ENCODE measurements around the gene TMEM44.

The TMEM44 gene

DNA sequence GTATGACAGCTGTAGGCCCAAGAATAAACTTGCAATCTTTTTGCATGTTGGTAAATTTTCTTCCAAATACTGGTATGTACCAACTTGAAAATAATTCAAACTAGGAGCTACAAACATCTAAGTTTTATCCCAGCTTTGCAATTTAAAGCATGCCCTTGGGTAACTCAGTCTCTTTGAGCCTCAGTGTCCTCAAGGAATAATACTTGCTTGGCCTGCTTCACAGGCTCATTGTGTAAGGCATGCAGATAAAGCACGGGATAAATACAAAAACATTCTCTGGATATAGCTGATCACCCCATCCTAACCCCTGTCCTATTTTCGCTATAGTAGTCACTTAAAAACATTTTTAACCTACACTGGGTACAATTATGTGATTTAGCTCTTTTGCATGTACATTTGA lies 9.6 kb upstream of the TMEM44 start:
- no peak for DNase-seq (ENCODE audit: low spot score)
- TF ChIP-seq, protein P1, sequence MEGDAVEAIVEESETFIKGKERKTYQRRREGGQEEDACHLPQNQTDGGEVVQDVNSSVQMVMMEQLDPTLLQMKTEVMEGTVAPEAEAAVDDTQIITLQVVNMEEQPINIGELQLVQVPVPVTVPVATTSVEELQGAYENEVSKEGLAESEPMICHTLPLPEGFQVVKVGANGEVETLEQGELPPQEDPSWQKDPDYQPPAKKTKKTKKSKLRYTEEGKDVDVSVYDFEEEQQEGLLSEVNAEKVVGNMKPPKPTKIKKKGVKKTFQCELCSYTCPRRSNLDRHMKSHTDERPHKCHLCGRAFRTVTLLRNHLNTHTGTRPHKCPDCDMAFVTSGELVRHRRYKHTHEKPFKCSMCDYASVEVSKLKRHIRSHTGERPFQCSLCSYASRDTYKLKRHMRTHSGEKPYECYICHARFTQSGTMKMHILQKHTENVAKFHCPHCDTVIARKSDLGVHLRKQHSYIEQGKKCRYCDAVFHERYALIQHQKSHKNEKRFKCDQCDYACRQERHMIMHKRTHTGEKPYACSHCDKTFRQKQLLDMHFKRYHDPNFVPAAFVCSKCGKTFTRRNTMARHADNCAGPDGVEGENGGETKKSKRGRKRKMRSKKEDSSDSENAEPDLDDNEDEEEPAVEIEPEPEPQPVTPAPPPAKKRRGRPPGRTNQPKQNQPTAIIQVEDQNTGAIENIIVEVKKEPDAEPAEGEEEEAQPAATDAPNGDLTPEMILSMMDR (IDR thresholded peaks at IDR 0.05; ENCODE audit: extremely low read depth, missing control alignments) = no peak

DNA sequence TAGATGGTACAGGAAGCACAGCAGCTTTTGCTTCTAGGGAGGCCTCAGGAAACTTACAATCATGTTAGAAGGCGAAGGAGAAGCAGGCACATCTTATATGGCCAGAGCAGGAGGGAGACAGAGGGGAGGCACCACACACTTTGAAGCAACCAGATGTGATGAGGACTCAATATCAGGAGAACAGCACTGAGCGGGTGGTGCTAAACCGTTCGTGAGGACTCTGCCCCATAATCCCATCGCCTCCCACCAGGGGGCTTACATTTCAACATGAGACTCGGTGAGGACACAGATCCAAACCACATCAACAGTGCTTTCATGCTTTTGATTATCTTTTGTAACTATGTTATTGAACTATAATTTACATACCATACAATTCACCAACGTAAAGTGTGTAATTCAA lies 7.6 kb upstream of the TMEM44 start:
- TF ChIP-seq, protein P1 (IDR thresholded peaks at IDR 0.05; ENCODE audit: extremely low read depth, missing control alignments) = peak; percentile 12
- DNase-seq (ENCODE audit: low spot score) = no peak

DNA sequence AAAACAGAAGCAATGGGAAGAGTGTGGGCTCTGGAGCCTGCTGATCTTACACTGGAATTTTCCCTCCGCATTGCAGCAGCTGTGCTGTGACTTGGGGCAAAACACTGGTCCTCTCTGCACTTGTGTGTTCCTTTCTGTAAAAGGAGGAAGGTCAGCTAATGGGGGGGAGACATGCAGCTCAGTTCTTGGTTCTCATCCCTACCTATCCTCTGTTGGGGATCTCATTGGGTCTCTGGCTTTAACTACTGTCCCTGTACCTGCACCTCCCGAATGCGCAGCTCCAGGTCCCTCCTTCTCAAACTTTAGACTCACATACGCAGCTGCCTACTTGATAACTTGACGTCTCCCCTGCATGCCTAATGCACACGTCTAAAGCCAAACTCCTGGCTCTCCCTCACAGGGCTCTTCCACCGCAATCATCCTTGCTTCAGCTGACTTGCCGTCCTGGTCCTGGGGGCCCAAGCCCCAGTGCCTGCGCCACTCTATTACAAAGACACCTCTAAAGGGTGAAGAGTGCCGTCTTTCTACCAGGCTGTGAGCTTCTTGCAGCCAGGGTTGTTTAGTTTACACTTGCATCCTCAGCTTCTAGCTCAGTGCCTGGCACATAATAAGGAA lies 5.9 kb upstream of the TMEM44 start:
- TF ChIP-seq, protein P1 (IDR thresholded peaks at IDR 0.05; ENCODE audit: extremely low read depth, missing control alignments) = no peak
- DNase-seq (ENCODE audit: low spot score) = no peak

DNA sequence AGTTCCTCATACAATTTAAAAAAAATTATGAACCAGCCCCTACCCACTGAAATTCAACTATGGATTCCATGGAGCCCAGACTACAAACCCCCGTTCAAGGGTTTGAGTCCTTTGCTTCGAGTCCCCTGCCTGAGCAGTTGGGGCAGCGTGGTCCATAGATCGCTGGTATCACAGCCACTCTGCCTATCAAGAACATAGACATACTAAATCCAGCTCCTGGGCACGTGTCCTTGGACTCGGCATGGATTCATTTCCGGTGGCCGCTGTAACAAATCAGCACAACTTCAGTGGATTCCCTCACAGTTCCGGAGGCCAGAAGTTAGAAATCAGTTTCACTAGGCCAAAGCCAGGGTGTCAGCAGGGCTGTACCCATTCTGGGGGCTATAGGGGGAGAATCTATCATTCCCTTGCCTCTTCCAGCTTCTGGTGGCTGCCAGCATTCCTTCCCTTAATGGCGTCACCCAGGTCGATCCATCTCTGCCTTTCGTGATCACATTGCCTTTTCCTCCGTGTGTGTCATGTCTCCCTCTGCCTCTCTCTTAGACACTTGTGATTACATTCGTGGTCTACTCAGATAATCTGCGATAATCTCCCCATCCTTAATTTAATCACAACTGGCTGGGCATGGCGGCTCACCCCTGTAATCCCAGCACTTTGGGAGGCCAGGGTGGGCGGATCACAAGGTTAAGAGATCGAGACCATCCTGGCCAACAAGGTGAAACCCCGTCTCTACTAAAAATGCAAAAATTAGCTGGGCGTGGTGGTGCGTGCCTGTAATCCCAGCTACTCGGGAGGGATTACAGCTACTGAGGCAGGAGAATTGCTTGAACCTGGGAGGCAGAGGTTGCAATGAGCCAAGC lies 4.6 kb upstream of the TMEM44 start:
- no peak for DNase-seq (ENCODE audit: low spot score)
- TF ChIP-seq, protein P1 (IDR thresholded peaks at IDR 0.05; ENCODE audit: extremely low read depth, missing control alignments) = no peak

DNA sequence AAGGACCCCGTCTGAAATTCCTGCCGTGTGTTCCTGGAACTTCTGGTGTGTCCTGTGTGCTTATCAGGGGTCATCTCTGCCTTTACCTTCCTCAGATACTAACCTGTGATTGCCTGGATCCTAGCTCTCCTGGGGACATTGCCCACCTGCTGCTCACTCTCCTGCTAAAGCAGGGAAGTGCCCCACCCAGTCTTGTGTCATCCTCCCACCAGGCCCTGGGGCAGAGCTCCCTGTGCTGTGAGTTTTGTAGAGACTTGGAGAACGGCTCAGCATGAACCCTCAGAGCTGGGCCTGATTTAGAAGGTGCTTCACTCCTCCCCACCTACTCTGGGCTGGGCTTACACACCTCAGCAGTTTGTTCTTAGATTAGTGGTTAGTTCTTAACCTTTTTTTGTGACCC lies 3.8 kb upstream of the TMEM44 start:
- DNase-seq (ENCODE audit: low spot score) = no peak
- TF ChIP-seq, protein P1 (IDR thresholded peaks at IDR 0.05; ENCODE audit: extremely low read depth, missing control alignments) = no peak

DNA sequence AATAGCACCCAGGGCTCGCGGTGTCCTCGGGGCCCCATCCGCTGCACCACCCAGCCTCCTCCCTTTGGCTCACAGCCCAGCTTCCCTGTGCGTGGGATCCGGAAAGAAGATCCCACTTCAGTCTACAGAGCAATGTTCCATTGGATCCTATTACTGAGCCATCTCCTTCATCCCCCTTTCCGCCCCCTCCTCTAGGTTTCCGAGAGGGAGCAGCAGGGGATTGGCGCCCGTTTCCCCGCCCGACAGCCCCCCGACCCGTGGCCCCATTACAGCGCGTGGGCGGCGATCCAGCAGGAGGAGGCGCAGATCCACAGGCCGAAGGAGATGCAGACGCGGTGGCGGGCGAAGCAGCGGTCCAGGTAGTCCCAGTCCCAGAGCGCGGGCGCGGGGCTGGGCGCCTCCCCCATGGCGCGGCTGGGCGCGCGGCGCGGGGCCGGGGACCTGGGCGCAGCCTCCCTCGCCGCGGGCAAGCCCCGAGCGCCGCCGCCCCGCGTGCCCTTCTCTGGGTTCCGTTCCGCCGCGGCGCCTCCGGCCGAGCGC lies 340 bp downstream of the TMEM44 start:
- TF ChIP-seq, protein P1 (IDR thresholded peaks at IDR 0.05; ENCODE audit: extremely low read depth, missing control alignments) = no peak

DNA sequence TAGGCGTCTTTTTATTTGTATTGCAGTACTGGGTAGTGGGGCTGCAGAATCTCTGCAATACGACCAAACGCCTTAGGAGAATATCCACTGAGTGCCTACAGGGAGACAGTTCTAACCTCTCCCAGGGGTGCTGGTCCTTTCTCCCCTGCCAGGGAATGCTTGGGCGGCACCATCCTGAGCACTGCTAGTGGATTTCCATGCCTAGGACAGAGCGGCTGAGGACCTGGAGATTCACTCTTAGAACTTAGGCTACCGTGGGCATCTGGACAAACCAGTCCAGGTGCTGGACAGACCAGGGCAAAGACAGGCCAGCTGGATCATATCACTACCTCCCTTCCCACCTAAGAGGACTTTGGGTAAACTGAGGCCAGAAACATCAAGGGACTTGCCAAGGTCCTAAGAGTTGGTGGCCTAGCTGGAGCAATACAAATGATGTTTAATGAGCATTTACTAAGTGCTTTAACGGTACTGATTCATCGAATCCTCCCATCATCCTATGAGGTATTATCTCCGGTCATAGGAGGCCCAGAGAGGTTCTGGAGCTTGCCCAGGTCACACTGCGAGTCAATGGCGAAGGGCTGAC lies 902 bp downstream of the TMEM44 start:
- TF ChIP-seq, protein P1 (IDR thresholded peaks at IDR 0.05; ENCODE audit: extremely low read depth, missing control alignments) = no peak
- DNase-seq (ENCODE audit: low spot score) = no peak

More for the DNA sequence above, 340 bp downstream of the TMEM44 start:
- DNase-seq (ENCODE audit: low spot score) = no peak

Data from GM20000 (cell line).